GM12873 (cell line): ENCODE results near the gene PRDM2.
A peak's percentile ranks its signal among the peaks of the same experiment; 100 is the strongest.

Experiments
- CTCF ChIP-seq: IDR thresholded peaks from 2 replicates; pipeline ENCODE4 v1.5.1; 2012; ENCODE audit warnings: low read depth, mild to moderate bottlenecking, moderate library complexity, low read length, control low read depth; ENCODE audit not compliant: insufficient read depth; ENCODE audit errors: missing control alignments

Gene PRDM2

GRCh38 chr1:13700521-13701270 is 708 bp downstream of the PRDM2 start:
- no peak for TF ChIP-seq CTCF

GRCh38 chr1:13701271-13701640 is 1.3 kb downstream of the PRDM2 start:
- TF ChIP-seq CTCF = no peak

- TF ChIP-seq CTCF = no peak
These were observed 2.6 kb downstream of the PRDM2 start for GRCh38 chr1:13702425-13703127.

- no peak for TF ChIP-seq CTCF
These were observed 3.1 kb downstream of the PRDM2 start for GRCh38 chr1:13703128-13703513.

GRCh38 chr1:13703558-13704490 is 3.8 kb downstream of the PRDM2 start:
- TF ChIP-seq CTCF = peak; percentile 25

- TF ChIP-seq CTCF = no peak
These were observed 6.1 kb downstream of the PRDM2 start for GRCh38 chr1:13706046-13706445.

- TF ChIP-seq CTCF = no peak
These were observed 7.2 kb downstream of the PRDM2 start for GRCh38 chr1:13707164-13707563.
